Activated CD4-positive, CD25-positive, alpha-beta regulatory T cell treated with anti-CD3 and anti-CD28 coated beads, Interleukin-2, amount 50 U/mL, for 72 hours (primary cell): ENCODE measurements around the gene RARS2.
"Not testable (repeated sequence)": the region's sequence is repeated elsewhere in the genome, so short reads cannot be mapped to it uniquely, and the experiment has no call there.

Experiments
- DNase-seq: peaks from one replicate; pipeline ENCODE4 v3.0.0; 2021

RARS2 gene

DNA sequence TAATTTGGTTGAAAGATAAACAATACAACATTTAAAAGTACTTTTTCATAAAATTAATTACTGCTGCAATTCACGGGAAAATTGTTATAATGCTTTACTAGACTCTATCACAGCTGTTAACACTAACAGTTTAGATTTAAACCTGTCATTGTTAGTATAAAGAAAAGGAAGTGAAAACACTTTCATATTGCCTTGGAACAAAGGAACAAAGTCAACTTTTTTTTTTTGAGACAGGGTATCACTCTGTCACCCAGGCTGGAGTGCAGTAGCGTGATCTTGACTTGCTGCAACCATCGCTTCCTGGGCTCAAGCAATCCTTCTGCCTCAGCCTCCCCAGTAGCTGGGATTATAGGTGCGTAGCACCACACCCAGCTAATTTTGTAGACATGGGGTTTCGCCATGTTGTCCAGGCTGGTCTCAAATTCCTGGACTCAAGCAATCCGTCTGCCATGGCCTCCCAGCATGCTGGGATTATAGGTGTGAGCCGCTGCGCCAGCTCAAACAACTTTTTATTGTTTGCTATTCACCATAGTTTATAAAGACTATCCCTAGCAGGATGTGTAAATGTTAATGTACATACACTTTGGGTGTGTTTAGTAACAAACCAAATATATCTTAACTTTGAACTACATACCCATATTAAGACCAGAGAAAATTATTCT is 94.9 kb downstream of the RARS2 start:
- no peak for DNase-seq

DNA sequence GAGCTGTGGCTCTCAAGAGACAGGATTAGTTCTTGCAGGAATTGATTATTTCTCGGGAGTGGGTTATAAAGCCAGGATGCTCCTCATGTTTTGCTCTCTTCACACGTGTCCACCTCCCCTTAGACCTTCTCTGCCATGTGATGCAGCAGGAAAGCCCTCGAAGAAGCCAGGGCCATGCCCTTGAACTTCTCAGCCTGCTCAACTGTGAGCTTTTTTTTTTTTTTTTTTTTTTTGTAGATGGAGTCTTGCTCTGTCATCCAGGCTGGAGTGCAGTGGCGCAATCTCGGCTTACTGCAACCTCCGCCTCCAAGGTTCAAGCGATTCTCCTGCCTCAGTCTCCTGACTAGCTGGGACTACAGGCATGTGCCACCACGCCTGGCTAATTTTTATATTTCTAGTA is 100.5 kb downstream of the RARS2 start:
- DNase-seq = not testable (repeated sequence)

DNA sequence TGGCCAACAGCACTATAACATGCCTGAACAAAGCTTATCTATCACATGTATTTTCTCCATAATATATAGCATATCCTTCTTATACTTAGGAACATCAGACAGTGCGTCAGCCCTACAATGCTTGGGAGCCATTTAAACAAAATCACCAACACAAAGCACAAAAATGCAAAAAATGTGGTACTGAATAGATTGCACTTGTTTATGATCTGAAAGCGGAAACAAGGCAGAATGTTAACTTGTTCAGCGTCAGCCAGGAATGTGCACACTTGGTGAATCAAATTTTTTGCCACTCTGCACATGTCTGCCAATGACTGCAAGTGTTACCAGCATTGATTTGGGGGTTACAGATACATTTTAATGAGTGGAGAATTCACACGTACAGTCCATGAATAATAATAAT is 102.2 kb downstream of the RARS2 start:
- no peak for DNase-seq

DNA sequence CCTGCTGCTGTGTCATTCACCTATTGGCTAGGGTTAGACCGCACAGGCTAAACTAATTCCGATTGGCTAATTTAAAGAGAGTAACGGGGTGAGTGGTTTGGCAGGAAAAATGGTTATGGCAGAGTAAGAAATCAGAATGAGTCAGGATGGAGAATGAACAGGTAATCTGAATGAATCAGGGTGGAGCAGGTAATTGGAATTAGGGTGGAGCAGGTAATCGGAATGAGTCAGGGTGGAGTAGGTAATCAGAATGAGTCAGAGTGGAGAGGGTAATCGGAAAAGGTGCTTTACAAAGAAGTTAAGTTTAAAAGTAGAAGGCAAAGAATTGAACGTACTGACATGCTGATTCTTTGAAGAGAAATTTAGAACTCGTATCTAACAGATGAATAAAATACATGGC is 105.3 kb downstream of the RARS2 start:
- DNase-seq = no peak

- no peak for DNase-seq
These were observed 105.9 kb downstream of the RARS2 start for GRCh38 chr6:87483929-87484328.

GRCh38 chr6:87482366-87482765 is 107.4 kb downstream of the RARS2 start:
- DNase-seq = no peak

DNA sequence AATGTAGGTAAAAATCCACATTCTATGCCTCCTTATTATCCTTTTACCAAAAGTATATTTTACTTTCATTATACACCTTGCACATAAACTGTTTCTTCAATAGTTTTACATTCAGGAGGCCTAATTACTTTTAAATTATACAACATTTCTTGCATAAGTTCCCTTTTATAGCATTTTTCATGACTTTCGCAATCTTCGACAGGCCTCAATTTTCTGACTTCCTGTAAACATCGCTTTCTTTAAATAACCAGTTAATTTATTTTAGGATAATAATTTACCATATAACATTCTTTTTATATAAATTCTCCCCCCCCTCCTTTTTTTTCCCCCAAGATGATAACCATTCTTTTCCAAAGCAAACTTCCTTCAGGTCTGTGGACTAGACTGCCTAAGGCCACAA is 107.9 kb downstream of the RARS2 start:
- DNase-seq = no peak

GRCh38 chr6:87473419-87473903 is 116.3 kb downstream of the RARS2 start:
- no peak for DNase-seq

DNA sequence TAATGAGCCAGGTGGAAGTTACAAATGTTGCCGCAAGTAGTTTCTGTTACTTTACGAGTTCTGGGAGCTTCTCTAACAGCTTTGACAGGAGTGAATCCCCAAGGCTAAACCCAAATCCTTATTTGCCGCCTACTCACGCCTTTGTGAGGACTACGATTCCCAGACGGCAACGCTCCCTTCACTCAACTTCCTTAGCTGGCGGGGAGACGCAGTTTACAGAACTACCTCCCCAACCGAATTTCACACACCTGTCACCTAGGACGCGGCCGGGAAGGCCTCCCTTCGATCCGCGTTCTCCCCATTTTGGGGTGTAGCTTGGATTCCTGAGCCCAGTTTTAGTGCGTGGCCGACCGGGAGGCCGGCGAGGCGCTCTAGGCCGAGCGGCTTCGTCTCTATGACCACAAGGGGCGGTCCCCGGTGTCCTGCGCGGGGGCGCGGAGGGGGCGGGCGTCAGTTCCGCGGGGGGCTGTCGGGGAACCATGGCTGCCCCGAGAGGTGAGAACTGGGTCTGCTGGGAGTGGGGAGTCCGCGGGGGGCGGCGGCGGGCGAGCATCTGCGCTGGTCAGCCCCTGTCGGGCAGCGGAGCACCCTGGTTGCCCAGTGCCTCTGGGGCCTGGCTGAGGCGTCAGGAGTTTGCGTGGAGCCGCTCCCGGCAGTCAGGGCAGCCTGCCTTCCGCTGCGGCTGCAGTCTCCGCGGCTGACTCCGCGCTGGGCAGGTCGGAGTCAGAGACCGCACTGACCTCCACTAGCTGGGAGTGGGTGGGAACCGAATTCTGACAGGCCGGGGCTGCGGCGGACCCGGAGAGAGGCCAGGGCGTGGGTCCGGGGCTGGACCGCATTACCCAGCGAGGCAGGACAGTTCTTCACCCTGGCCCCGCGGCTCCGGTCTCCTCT is 117.0 kb downstream of the RARS2 start, which contains the start of gene SLC35A1:
Gene SLC35A1 (plus strand): TSS at position 450 of the 894 bp plus-strand sequence. CDS start 30 bp downstream, at position 480.
- DNase-seq = peak; percentile 82

- DNase-seq = no peak
These were observed 124.7 kb downstream of the RARS2 start for GRCh38 chr6:87465051-87465450.
